NOMO-1 treated with dmso at 0.1 percent for 144 hours (cell line): ENCODE measurements around the gene ERCC2.

Source experiments
- DNase-seq: peaks from one replicate; lab custom pipeline; 2025; ENCODE audit not compliant: unreplicated experiment; lab: John Stamatoyannopoulos, UW

ERCC2 gene

DNA sequence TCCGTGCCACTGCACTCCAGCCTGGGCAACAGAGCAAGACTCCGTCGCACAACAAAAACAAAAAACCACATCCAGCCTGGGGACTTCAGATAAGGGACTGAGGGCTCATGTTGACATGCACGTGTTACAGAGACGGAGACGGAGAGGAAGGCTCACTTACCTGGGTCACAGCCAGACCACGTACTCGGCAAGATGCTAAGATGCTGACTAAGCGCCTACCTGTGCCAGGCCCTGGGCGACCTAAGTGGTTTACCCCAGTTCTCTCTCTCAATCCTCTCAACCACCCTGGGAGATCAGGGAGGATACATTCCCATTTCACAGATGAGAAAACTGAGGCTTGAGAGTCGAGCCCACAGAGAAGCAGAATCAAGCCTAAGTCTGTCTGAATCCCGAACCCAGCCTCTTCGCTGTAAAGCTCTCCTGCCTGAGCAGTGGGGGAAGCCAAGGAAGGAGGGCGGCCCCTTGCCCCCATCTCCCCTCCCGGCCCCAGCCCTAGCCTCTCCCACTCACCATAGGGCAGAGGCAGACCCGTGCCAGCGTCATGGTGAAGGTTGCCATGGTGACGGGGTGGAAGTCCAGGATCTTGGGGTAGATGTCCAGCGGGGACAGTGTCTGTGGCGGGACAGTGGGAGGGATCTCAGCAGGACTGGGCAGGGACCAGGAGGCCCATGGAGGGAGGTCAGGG is 13.5 kb downstream of the ERCC2 start:
- no peak for DNase-seq

DNA sequence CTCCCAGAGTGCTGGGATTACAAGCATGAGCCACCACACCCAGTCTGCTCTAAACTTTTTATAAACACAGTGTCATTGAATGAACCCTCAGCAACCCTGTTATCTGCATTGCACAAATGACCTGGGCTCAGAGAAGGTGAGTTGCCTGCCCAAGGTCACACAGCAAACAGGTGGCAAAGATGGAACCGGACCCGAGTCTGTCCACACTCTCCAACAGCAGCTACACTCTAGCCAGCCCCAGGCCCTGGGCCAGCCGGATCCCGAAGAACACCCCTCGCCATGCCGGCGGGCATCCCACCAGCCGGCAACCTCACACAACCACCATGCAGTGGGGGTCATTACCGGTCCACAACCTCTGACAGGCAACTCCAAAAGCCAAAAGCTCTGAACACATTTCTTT is 14.5 kb downstream of the ERCC2 start:
- DNase-seq: no peak

DNA sequence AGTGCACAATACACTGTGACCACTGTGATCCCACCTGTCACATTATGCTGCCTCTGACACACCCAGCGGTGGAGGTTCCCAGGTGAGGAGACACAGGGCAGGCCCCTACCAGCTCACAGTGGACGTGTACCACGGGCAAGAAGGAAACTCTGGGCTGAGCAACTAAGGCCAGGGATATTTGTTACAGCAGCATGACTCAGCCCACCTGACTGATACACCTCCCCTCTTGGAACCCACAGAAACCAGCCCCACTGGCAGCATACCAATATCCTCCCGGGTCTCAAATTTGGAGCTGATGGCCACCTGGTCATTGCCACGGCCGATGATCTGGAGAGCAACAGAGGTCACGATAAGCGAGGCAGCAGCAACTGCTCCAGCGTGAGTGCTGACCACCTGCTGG is 15.0 kb downstream of the ERCC2 start:
- no peak for DNase-seq

DNA sequence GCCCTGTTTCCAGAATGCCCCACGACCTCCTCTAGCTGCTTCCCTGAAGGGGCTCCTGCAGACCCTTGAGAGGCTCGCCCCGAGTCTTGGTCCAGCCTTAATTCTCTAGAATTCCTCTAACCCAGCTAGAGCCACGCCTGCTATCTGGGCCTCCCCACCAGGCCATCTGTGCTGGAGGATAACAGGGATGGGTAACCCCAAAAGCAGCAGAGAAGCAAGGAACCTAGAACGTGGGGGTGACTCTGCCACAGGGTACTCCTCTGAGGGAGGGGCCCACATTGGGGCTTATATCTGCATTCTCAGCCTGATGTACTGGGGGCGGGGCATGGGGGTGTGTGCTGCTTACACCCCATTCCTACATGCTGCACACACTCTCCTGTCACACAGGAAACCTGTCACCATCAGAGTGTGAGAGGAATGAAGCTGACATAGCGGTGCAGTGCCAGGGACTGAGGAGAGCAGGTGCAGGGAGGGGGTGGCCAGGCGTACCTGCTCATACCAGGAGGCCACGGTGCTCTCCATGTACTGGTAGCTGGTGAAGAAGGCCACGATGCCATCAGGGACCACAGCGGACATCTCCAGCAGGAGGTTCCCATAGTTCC is 16.0 kb downstream of the ERCC2 start:
- DNase-seq: no peak

DNA sequence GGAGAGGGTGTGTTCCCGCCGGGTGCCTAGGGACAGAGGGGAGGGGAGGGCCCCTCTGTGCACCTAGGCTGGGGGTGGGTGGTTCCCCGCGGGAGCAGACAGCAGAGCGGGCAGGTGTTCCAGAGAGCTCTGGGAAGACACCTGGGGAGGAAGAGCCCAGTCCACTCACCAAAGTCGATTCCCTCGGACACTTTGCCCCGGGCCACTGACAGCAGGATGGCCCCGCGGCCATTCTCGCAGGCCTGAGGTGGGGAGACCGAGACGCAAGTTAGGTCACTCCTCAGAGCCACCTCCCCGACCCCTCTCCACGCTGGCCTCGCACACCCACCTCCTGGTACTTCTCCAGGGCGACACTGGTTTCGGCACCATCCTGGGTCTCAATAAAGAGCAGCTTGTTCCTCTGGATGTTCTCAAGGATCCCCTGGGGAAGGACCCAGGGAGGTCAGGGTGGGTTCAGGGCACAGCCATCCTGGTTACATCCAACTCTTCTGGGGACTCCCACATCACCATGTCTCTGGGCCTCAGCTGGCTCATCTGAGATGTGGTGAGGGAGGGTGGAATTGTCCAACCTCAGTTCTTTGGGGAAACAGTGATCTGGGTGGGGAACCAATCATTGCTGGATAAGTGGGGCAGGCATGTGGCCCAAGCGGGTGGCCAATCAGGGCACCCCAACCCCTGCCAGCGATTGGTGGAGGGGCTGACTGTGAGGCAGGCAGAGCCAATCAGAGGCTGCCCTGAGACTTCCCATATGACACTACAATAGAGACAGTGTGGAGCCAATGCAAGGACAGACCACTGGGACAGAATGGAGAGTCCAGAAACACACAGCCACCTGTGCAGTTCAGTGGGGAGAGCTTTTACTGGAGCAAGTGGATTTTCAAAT is 17.2 kb downstream of the ERCC2 start:
- DNase-seq: no peak

DNA sequence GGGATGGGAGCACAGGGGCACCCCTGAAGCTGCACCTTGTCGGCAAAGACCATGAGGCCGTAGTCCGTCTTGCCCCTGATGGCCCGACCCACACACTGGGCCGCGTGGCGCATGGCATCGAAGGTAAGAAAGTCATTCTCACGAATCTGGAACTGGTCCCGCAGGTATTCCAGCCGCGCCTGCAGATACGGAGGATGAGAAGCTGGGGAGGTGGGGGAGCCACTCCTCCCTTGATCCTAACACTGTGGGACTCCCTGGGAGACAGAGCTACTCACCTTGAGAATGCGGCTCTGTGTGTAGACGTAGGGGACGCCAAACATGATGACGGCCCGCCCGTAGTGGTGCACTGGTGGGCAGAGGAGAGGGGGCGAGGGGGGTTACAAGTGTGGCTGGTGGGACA is 17.9 kb downstream of the ERCC2 start:
- no peak for DNase-seq

DNA sequence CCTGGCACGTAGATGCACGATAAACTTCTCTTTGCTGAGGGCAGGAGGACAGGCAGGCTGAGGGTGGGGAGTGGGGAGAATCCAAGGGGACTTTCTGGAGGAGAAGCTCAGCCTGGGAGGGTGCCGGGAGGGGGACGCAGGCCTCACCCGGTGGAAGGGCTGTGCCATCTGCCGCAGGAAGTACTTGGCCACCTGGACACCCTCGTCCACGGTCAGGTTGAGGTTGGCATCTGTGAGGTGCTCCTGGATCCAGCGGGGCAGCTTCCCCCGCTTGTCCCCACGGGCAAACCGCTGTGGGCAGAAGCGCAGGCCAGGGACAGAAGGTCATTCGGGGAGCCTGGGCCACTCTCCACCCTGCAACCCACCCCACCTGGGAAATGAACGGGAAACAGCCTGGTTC is 18.3 kb downstream of the ERCC2 start:
- no peak for DNase-seq

DNA sequence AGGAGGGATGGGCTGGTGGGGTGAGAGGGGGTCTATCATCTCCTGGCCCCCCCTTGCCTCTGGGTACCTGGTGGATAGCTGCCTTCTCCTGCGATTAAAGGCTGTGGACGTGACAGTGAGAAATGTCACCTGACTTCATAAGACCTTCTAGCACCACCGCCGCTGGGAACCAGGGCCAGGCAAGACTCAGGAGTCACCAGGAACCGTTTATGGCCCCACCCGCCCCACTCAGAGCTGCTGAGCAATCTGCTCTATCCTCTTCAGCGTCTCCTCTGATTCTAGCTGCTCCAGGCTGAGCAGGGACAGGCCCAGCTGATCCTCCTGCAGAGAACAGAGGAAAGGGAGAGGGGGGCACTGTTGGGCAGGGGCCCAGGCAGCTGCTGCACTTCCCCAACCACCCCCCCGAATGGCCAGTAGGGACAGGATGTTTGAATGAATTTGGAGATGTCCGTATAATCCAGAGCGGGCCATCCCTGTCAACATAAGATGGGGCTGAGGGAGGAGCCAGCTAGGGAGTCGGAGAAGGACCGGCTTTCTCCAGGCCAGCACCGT is 18.9 kb downstream of the ERCC2 start:
- DNase-seq: no peak

DNA sequence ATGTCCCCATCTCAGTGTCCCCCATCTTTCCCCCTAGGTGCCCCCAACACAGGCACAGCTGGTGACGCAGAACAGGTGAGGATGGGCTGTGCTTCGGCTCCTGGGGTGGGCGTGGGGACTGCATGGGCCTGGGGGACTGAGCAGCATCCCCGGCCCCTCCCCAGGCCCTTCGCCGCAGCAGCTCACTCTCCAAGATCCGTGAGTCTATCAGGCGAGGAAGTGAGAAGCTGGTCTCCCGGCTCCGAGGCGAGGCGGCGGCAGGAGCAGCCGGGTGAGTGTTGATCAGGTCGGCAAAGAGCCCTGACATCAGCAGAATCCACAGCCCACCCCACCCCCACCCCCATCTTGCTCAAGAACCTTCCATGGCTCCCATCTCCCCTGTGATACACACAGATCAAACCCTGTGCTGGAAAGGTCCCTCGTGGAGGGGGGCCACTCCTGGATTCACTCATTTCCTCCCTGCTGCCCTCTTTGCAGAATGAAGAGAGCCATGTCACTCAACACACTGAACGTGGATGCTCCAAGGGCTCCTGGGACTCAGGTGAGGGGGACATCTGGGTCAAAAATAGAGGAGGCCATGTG is 19.8 kb downstream of the ERCC2 start:
- DNase-seq: no peak

DNA sequence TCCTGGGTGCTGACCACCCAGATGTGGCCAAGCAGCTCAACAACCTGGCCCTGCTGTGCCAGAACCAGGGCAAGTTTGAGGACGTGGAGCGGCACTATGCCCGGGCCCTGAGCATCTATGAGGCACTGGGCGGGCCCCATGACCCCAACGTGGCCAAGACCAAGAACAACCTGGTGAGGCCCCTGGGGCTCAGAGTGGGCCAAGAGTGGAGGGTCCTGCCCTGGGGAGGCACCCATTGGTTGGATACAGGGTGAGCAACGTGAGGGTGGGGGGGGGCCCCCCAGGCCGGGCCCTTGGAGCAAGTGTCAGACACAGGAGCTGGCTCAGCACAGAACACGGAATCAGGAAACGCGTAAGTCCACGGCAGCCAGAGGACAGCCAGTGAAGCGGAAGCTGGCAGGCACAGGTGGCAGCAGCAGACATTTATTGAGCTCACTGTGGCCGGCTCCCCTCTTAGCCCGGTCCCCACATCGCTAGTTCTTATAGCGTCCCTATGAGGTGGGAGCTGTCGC is 20.9 kb downstream of the ERCC2 start:
- no peak for DNase-seq

DNA sequence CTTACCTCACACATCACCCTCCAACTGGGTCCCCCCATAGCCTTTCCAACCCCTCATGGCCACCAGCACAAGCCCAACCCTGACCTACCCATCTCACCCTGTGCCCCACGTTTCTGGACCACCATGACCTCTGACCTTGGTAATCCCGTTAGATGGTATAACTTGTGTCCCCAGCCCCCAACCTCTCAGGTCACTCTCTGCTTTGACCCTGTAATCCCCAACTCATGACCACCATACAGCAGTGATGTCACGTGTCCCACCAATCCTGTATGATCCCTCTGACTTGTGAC is 21.3 kb downstream of the ERCC2 start:
- DNase-seq: no peak

DNA sequence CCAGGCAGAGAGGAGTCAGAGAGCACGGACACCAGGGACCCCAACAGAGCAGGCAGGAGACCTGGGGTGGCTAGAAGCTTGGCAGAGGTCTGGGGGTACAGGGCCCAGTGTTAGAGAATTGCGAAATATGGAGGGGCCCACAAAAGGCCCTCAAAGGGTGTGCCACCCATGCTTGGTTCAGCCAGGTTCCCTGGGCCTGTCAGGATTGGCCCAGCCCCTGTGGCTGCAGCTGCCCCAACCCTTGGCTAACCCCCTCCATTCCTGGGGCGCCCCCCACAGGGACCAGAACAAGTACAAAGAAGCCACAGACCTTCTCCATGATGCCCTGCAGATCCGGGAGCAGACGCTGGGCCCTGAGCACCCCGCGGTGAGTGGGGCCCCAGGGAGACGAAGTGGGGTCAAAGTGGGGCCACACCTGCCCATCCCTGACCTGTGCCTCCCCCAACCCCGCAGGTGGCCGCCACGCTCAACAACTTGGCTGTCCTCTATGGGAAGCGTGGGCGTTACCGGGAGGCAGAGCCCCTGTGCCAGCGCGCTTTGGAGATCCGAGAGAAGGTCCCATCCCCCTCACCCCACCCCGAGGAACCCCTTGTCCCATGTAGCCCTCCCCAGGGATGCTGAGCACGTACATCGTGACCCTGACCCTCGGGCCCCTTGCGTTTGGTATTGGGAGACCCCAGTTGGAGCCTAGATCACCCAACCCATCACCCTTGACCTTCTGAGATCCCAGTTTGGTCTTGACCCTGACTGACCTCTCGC is 21.8 kb downstream of the ERCC2 start:
- no peak for DNase-seq

DNA sequence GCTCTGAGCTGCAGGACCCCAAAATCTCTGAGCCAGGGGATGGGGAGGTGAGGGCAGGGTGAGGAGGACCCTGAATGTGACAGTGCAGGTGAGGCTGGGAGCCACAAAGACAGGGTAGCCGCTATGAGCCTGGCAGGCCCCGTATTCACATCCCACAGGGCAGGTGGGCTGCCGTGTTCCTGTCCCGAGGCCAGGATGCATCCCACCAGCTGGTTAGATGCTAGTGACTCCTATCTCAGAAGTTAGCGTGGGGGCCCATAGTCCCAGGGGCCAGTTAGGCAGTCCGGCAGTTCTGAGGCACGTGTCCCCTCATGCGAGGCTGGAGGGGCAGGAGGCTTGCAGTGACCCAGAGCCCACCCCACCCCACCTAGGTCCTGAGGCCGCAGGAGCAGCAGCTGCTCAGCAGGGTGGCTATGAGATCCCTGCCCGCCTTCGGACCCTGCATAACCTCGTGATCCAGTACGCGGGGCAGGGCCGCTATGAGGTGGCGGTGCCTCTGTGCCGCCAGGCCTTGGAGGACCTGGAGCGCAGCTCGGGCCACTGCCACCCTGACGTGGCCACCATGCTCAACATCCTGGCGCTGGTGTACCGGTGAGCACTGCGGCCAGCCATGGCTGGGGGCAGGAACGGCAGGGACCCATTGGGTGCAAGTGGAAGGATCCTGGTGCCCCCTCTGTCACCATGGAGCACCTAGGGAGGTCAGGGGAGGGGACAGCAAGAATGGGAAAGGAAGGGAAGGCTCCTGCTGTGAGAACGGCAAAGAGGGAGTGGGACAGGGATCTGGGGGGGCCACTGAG is 22.6 kb downstream of the ERCC2 start:
- DNase-seq: no peak

DNA sequence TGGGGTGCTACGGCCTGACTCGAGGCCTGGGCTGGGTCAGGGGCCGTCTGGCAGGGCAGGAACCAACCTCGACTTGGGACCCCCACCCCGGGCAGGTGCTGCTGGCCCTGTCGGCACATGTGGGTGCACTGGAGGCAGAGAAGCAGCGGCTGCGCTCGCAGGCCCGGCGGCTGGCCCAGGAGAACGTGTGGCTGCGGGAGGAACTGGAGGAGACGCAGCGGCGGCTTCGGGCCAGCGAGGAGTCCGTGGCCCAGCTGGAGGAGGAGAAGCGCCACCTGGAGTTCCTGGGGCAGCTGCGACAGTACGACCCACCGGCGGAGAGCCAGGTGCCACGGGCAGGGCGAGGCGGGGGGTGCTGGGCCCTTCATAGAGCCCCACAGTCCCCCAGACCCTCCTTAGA is 23.9 kb downstream of the ERCC2 start:
- no peak for DNase-seq

DNA sequence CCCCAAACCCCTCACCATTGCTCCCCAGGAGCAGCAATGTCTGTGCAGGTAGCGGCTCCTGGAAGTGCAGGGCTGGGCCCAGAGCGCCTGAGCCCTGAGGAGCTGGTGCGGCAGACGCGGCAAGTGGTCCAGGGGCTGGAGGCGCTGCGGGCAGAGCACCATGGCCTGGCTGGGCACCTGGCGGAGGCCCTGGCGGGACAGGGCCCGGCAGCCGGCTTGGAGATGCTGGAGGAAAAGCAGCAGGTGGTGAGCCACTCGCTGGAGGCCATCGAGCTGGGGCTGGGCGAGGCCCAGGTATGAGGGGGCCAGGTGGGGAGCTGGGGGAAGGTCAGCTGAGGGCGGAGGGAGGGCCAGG is 24.9 kb downstream of the ERCC2 start:
- no peak for DNase-seq

DNA sequence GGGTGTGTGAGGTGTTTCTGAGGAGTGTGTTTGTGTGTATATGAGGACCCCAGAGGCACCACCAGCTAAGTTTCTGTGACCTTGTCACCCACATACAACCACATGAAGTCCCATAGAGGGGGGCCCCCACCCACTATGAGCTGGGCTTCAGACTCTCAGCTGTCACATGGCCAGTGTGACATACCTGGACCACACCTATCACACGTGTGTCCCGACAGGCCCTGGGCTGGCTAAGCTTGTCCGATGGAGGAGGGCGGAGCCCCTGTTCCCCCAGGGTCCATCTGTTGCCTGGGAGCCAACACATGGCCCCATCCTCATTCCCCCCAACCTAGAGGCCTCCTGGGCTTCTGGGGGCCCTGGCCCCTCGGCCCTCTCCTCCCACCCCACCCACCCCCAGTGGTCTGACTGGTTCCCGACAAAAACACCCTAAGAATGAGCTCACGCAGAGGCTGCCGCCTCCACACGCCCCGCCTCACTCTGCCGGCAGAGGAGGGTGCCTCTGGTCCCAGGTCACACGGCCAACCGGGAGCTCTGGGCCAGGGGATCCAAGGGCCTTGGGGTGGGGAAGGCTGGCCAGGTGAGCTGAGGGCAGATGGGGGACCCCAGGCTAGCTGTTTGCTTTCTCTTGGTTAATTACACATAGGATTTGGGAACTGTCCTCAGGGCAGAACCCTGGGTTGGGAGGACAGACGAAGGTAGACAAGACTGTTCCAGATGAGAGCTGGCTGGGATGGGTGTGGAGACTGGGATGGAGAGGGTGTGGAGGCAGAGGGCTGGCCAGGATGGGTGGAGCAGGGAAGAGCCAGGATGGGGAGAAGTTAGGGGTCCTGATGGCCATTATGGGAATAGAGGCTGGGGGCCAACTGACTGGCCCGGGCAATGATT is 25.5 kb downstream of the ERCC2 start:
- DNase-seq: no peak

DNA sequence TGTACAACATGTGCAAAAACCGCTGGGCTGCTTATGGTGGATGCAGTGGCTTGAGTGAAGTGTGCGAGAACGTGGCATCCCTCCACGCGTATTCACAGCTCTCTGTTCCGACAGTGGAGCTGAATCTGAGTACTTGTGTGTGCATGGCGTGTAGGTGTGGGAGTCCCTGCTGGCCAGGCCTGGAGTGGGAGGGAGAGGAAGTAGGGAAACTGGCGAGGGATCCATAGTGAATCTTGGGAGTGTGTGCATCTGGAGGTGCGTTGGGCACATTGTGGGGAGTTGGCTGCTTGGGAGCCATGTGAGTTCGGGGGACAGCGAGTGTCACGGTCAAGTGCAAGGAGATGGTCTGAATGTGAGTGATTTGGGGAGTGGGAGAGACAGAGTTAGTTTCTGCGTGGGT is 27.5 kb downstream of the ERCC2 start:
- no peak for DNase-seq

DNA sequence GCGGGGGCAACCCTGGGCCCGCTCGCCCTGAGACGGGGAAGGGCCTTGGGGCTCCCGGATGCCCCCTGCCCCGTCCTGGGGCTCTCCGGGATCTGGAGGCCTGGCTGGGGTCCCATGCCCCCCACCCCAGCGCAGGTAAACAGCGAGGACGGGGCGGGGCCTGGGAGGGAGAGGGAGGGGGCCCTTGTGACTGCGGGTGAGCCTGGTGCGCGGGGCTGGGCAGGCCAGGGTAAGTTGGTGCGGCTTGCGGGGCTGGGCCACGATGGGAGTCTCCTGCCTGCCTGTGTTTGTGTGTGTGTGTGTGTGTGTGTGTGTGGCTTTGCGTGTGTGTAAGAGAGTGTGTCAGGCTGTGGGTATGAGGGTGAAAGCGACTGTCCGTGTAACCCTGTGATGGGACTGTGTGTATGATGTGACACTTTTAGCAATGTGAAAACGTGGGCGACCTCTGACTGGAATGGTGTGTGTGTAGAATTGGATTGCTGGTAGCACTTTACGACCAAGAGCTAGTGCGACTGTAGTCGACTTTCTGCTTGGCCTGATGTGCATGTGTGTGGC is 29.4 kb downstream of the ERCC2 start:
- no peak for DNase-seq
